ENCODE data around the gene CHL1.

GRCh38 chr3:256501-256900, 59.9 kb downstream of the CHL1 start:
- TF ChIP-seq EZH2 (IDR thresholded peaks at IDR 0.05) (no peak), CTCF (IDR thresholded peaks at IDR 0.05) (no peak), EZH2phosphoT487 (IDR thresholded peaks at IDR 0.05) (no peak)
